Keratinocyte (primary cell): ENCODE results near the gene DLGAP1. TPM values are rescaled to one million over a fixed set of nuclear protein-coding genes. Genes with fewer than 3 reads are reported as not detected.

ENCODE experiments used
- DNase-seq: peaks from one replicate; pipeline ENCODE4 v3.0.0-alpha.2; 2011; ENCODE audit warnings: low read depth, missing footprints, low spot score
- FAIRE-seq: peaks from 2 replicates; lab custom pipeline; 2011; peaks lifted over from hg19 to GRCh38; lab: Jason Lieb, UNC
- H2AFZ ChIP-seq: 2 replicates; pipeline ENCODE4 v1.6.0; 2012; ENCODE audit warnings: low read length, control low read depth, inconsistent platforms; ENCODE audit not compliant: control insufficient read depth
- H3K27ac ChIP-seq: 2 replicates; pipeline ENCODE4 v1.5.1; 2011; ENCODE audit warnings: low read length; ENCODE audit not compliant: control insufficient read depth, insufficient read depth
- H3K27me3 ChIP-seq: 3 replicates; pipeline ENCODE4 v1.6.0; 2011; ENCODE audit warnings: low read length; ENCODE audit not compliant: control insufficient read depth, insufficient read depth; ENCODE audit errors: extremely low read depth
- H3K36me3 ChIP-seq, 2 experiments: 2 replicates in 1 of 2; 3 replicates in 1 of 2; pipeline ENCODE4 v1.5.1; 2011; ENCODE audit warnings: low read length in 2 of 2, mild to moderate bottlenecking in 1 of 2; ENCODE audit not compliant: control insufficient read depth in 2 of 2, insufficient read depth in 2 of 2; ENCODE audit errors: extremely low read depth in 1 of 2
- H3K4me1 ChIP-seq: 3 replicates; pipeline ENCODE4 v1.5.1; 2011; ENCODE audit warnings: low read length; ENCODE audit not compliant: control insufficient read depth, insufficient read depth; ENCODE audit errors: extremely low read depth
- H3K4me2 ChIP-seq: 3 replicates; pipeline ENCODE4 v1.6.0; 2011; ENCODE audit warnings: low read depth, low read length; ENCODE audit not compliant: control insufficient read depth, insufficient read depth; ENCODE audit errors: extremely low read depth
- H3K4me3 ChIP-seq, 3 experiments: fragments of 200-600 bp in 1 of 3; sonication (generic) in 1 of 3; 2 replicates in 2 of 3; 3 replicates in 1 of 3; pipeline ENCODE4 v1.5.1; 2011 to 2016; ENCODE audit warnings: low read length in 3 of 3, mild to moderate bottlenecking in 3 of 3, control low read depth in 2 of 3, inconsistent platforms in 1 of 3, low read depth in 1 of 3, mixed read lengths in 1 of 3, mixed run types in 1 of 3, moderate library complexity in 1 of 3; ENCODE audit not compliant: control insufficient read depth in 2 of 3, insufficient read depth in 2 of 3; ENCODE audit errors: extremely low read depth in 1 of 3
- H3K79me2 ChIP-seq: 2 replicates; pipeline ENCODE4 v1.6.0; 2012; ENCODE audit warnings: low read length; ENCODE audit not compliant: control insufficient read depth, insufficient read depth
- H3K9ac ChIP-seq: 3 replicates; pipeline ENCODE4 v1.6.0; 2011; ENCODE audit warnings: low read length; ENCODE audit not compliant: control insufficient read depth, insufficient read depth; ENCODE audit errors: extremely low read depth
- H3K9me1 ChIP-seq: 3 replicates; pipeline ENCODE4 v1.6.0; 2011; ENCODE audit warnings: low read length; ENCODE audit not compliant: control insufficient read depth, insufficient read depth; ENCODE audit errors: extremely low read depth
- H3K9me3 ChIP-seq: 2 replicates; pipeline ENCODE4 v1.5.1; 2012; ENCODE audit warnings: low read depth, low read length; ENCODE audit not compliant: control insufficient read depth
- H4K20me1 ChIP-seq: 3 replicates; pipeline ENCODE4 v1.6.0; 2011; ENCODE audit warnings: low read length; ENCODE audit not compliant: control insufficient read depth, insufficient read depth; ENCODE audit errors: extremely low read depth
- EZH2 ChIP-seq: IDR thresholded peaks from one replicate; pipeline ENCODE4 v1.6.1; 2012; ENCODE audit warnings: inconsistent platforms, mild to moderate bottlenecking, low read length, moderate library complexity
- dilution Hi-C: fragments of 300-500 bp; cut with MboI; formaldehyde crosslinking; loops from one replicate; pipeline ENCODE4 v1.7.0; 2020; ENCODE audit warnings: low sequenced_read_pairs; ENCODE audit not compliant: extremely low pct_ligation_motif_present
- polyA plus RNA-seq, 5 experiments: library from polyadenylated mRNA; depleted of rRNA in 3 of 5; stranded (reverse) in 3 of 5; stranded (forward) in 1 of 5; unstranded in 1 of 5; fragments of >200 nt; gene quantifications; 1 replicate in 1 of 5; 2 replicates in 3 of 5; 3 replicates in 1 of 5; pipeline versions ENCODE4 v1.2.1 to v1.2.3, GENCODE V29; 2011 to 2012; ENCODE audit warnings: missing spikeins in 2 of 5, low read depth in 1 of 5, low replicate concordance in 1 of 5
- TF ChIP-seq, protein P1 (sequence below), 3 experiments: IDR thresholded peaks in 1 of 3; conservative IDR thresholded peaks in 1 of 3; optimal IDR thresholded peaks in 1 of 3; 2 replicates in 2 of 3; 3 replicates in 1 of 3; pipeline versions ENCODE3 to v1.5.1; 2011; ENCODE audit warnings: low read length in 3 of 3, mild to moderate bottlenecking in 3 of 3, moderate library complexity in 2 of 3, control low read depth in 1 of 3, inconsistent platforms in 1 of 3; ENCODE audit not compliant: insufficient read depth in 2 of 3; ENCODE audit errors: extremely low read depth in 1 of 3

Gene DLGAP1
- polyA plus RNA-seq, 1 donor (not counting 4 experiments of a cell fraction or from before 2014, with no cell fraction given): not detected

DNA sequence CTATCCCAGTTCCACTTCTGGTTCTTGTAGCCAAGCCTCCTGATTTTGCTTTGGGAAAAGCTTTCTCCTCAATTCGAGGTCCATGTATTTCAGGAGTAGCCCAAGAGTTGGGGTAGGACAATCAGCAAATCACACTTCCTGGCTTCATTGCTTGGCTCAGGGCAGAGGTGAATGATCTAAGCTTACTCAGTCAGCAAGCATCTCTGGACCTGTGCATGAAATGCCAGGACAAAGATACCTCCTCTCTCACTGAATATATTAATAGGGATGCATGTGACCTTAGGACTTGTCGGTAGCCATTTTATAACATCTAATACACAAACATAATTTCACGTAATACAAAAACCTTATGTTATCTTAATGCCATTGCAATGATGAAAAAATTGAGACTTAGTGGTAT lies 632.0 kb downstream of the DLGAP1 start:
- DNase-seq: no peak
- Histone ChIP-seq H3K9me1 (no peaks in the 10 kb centered on the region), H3K27me3 (no peaks in the 10 kb centered on the region), H3K4me3 (no peak overlapping the region), H4K20me1 (no peaks in the 10 kb centered on the region), H3K9ac (no peak overlapping the region), H3K79me2 (no peaks in the 10 kb centered on the region), H2AFZ (no peak overlapping the region), H3K27ac (no peak overlapping the region), H3K4me1 (no peaks in the 10 kb centered on the region), H3K9me3 (no peaks in the 10 kb centered on the region), H3K36me3 (no peaks in the 10 kb centered on the region), H3K4me2 (no peak overlapping the region)
- dilution Hi-C loops: no loop called here
- TF ChIP-seq EZH2: no peak
- TF ChIP-seq, protein P1, sequence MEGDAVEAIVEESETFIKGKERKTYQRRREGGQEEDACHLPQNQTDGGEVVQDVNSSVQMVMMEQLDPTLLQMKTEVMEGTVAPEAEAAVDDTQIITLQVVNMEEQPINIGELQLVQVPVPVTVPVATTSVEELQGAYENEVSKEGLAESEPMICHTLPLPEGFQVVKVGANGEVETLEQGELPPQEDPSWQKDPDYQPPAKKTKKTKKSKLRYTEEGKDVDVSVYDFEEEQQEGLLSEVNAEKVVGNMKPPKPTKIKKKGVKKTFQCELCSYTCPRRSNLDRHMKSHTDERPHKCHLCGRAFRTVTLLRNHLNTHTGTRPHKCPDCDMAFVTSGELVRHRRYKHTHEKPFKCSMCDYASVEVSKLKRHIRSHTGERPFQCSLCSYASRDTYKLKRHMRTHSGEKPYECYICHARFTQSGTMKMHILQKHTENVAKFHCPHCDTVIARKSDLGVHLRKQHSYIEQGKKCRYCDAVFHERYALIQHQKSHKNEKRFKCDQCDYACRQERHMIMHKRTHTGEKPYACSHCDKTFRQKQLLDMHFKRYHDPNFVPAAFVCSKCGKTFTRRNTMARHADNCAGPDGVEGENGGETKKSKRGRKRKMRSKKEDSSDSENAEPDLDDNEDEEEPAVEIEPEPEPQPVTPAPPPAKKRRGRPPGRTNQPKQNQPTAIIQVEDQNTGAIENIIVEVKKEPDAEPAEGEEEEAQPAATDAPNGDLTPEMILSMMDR (optimal IDR thresholded peaks at IDR 0.05 in 1 of 3, IDR thresholded peaks at IDR 0.05 in 1 of 3, conservative IDR thresholded peaks at IDR 0.05 in 1 of 3; ENCODE audit: extremely low read depth in 1 of 3, insufficient read depth in 2 of 3, low read length in 3 of 3): no peak
- no peak for FAIRE-seq

DNA sequence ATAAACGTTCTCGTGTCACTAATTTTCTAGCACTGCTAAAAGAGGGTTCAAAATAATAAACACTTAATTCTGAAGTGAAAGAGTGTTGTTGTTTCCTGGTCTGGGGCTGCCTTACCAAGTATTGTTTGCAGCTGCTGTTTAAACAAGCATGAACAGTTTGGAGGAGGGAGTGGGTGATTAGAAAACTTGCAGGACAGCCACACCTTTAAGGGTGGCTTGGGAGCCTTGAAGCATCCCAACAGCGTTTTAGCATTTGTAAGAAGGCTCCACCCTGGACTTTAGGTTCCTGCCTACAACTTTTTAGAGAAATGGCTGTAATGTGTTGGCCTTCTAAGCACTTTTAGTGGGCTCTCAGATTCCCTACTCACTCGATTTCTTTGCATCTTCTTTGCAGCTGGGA lies 633.6 kb downstream of the DLGAP1 start:
- TF ChIP-seq EZH2: no peak
- TF ChIP-seq, protein P1 (optimal IDR thresholded peaks at IDR 0.05 in 1 of 3, IDR thresholded peaks at IDR 0.05 in 1 of 3, conservative IDR thresholded peaks at IDR 0.05 in 1 of 3; ENCODE audit: extremely low read depth in 1 of 3, insufficient read depth in 2 of 3, low read length in 3 of 3): no peak
- no peaks in the 10 kb centered on the region for H3K9me3 ChIP-seq
- H2AFZ ChIP-seq: no peak overlapping the region
- peaks cover 9% of the 10 kb centered on the region for H3K4me1 ChIP-seq
- H3K9me1 ChIP-seq: no peaks in the 10 kb centered on the region
- H3K36me3 ChIP-seq: no peaks in the 10 kb centered on the region
- H3K4me2 ChIP-seq: no peak overlapping the region
- no peak for FAIRE-seq
- no peak overlapping the region for H3K9ac ChIP-seq
- no peaks in the 10 kb centered on the region for H3K27me3 ChIP-seq
- DNase-seq: no peak
- no peak overlapping the region for H3K4me3 ChIP-seq
- no peak overlapping the region for H3K27ac ChIP-seq
- no peaks in the 10 kb centered on the region for H3K79me2 ChIP-seq
- H4K20me1 ChIP-seq: no peaks in the 10 kb centered on the region
- dilution Hi-C loops: no loop called here
